Activated naive CD4-positive, alpha-beta T cell treated with anti-CD3 and anti-CD28 coated beads, Interleukin-2, amount 50 U/mL, for 24 hours (primary cell): ENCODE results near the gene DPYD.
A peak's percentile ranks its signal among the peaks of the same experiment; 100 is the strongest.

Source experiments
- H3K27ac Mint-ChIP-seq: one replicate; pipeline ENCODE4 v1.8.0; 2021; ENCODE audit warnings: mild to moderate bottlenecking, mixed read lengths
- H3K27me3 Mint-ChIP-seq: one replicate; pipeline ENCODE4 v1.8.0; 2021; ENCODE audit warnings: mixed read lengths
- H3K36me3 Mint-ChIP-seq: one replicate; pipeline ENCODE4 v1.8.0; 2021; ENCODE audit warnings: mixed read lengths
- H3K4me1 Mint-ChIP-seq: one replicate; pipeline ENCODE4 v1.8.0; 2021; ENCODE audit warnings: mixed read lengths
- H3K4me3 Mint-ChIP-seq: one replicate; pipeline ENCODE4 v1.8.0; 2021; ENCODE audit warnings: mild to moderate bottlenecking, mixed read lengths
- H3K9me3 Mint-ChIP-seq: one replicate; pipeline ENCODE4 v1.8.0; 2021; ENCODE audit warnings: mixed read lengths

The DPYD gene

DNA sequence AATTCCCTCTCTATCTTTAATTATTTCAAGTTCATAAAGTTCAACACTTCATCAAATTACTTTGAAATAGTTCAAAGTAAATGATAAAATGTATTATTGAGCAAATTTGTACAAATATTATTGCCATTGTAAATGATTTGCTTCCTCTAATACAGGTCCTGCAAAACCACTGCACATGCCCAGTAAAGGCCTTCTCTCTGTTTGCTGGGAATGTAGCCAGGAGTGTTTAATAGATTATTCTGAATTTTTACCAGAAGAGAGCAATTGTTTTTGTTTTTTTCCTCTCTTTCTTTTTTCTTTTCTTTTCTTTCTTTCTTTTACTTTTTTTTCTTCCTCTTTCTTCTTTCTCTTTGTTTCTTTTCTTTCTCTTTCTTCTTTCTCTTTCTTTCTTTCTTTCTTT is 713.0 kb downstream of the DPYD start:
- H3K27ac Mint-ChIP-seq: no peak overlapping the region
- H3K4me3 Mint-ChIP-seq: no peak overlapping the region
- no peaks in the 10 kb centered on the region for H3K4me1 Mint-ChIP-seq
- H3K27me3 Mint-ChIP-seq: no peaks in the 10 kb centered on the region
- no peaks in the 10 kb centered on the region for H3K9me3 Mint-ChIP-seq
- H3K36me3 Mint-ChIP-seq: peaks cover 2% of the 10 kb centered on the region

DNA sequence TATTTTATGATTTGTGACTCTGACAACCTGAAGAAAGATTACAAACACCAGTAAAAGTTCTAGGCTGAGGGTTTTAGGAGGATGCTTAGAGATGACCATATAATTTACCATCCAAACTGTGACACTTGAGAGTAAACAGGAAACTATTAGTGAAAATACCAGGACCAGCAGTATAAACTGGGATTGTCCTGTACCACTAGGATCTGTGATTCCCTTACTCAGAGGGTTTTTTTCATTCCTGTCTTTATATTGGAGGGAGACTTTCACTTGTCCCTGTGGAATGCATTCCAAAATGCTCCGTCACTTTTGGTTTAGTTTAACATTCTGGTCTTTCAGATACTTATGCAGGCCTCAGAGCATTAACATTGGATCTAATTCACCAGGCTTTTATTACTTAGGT is 716.4 kb downstream of the DPYD start:
- Mint-ChIP-seq H3K9me3 (no peaks in the 10 kb centered on the region), H3K36me3 (peaks cover 1% of the 10 kb centered on the region), H3K27me3 (no peaks in the 10 kb centered on the region), H3K4me3 (no peak overlapping the region), H3K27ac (no peak overlapping the region), H3K4me1 (no peaks in the 10 kb centered on the region)

- no peak overlapping the region for H3K4me3 Mint-ChIP-seq
- no peaks in the 10 kb centered on the region for H3K4me1 Mint-ChIP-seq
- H3K9me3 Mint-ChIP-seq: no peaks in the 10 kb centered on the region
- no peak overlapping the region for H3K27ac Mint-ChIP-seq
- H3K36me3 Mint-ChIP-seq: no peaks in the 10 kb centered on the region
- H3K27me3 Mint-ChIP-seq: no peaks in the 10 kb centered on the region
Observed at GRCh38 chr1:97202481-97203380, 718.1 kb downstream of the DPYD start.

DNA sequence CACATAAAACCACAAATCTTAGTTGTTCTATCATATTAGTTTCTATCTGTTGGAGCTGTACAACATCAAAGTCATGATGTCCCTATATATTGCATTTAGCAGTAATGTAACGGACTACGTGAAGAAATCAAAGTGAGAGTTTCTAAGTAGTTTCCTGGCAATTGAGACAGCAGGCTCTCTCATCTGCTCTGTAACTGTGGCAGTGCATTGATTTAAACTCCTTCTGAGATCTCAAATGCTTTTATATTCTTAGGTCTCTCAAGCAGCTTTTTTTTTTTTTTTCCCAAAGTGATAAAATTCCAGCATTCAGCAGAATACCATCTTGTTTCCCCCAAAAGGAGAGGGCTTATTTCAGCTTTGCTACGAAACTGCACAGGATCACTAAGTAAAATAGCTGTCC is 719.2 kb downstream of the DPYD start:
- no peaks in the 10 kb centered on the region for H3K27me3 Mint-ChIP-seq
- no peak overlapping the region for H3K4me3 Mint-ChIP-seq
- no peaks in the 10 kb centered on the region for H3K9me3 Mint-ChIP-seq
- no peak overlapping the region for H3K27ac Mint-ChIP-seq
- H3K4me1 Mint-ChIP-seq: no peaks in the 10 kb centered on the region
- no peaks in the 10 kb centered on the region for H3K36me3 Mint-ChIP-seq

DNA sequence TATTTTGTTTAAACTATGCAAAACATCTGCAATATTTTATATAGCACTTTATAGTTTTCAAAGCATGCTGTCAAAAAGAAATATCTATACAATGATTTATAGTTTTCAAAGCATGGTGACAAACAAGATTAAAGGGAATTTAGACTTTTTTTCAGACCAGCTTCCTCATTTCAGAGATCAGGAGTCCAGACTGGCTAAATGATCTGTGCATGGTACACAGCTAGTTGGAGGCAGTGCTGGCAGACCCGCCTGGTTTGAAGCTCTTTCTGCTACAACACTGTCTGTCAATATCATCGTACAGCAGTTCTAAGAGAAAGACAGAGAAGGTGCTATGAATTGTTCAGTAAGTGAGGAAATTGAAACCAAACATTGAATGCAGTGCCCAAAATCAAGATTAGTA is 720.2 kb downstream of the DPYD start:
- no peaks in the 10 kb centered on the region for H3K27me3 Mint-ChIP-seq
- H3K27ac Mint-ChIP-seq: no peak overlapping the region
- peaks cover 3% of the 10 kb centered on the region for H3K36me3 Mint-ChIP-seq
- H3K4me1 Mint-ChIP-seq: no peaks in the 10 kb centered on the region
- H3K4me3 Mint-ChIP-seq: no peak overlapping the region
- no peaks in the 10 kb centered on the region for H3K9me3 Mint-ChIP-seq

GRCh38 chr1:97196825-97197516 is 723.9 kb downstream of the DPYD start:
- Mint-ChIP-seq H3K9me3 (no peaks in the 10 kb centered on the region), H3K4me1 (no peaks in the 10 kb centered on the region), H3K27me3 (no peaks in the 10 kb centered on the region), H3K36me3 (peaks cover 22% of the 10 kb centered on the region), H3K27ac (no peak overlapping the region), H3K4me3 (no peak overlapping the region)

DNA sequence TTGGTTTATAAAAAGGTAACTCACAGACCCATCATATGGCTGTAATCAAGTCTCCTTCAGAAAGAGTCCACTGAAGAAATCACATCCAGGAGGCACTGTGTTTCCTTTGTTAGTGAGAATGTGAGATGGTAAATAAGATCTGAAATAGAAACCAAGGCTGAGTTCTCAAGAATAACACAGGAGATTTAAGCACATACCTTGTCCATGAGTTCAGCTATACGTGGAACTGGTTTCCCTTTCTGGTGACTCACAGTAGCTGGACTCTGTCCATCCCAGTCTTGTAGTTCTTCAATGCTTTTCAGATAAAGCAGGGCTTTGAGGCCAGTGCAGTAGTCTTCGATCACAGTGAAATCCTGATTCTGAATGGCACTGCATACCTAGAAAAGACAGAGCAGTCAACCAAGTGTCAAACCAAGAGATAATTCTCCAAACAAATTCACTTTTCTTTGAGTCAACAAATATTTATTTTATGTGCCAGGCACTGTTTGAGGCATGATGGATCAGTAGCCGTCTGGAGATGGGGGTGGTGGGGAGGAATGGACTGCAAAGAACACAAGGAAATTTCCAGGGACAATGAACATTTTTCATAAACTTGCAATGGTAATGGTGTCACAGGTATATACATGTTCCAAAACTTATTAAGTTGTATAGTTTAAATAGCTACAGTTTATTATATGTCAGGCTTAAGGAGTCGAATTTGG is 727.8 kb downstream of the DPYD start:
- H3K27me3 Mint-ChIP-seq: no peaks in the 10 kb centered on the region
- peaks cover 32% of the 10 kb centered on the region for H3K36me3 Mint-ChIP-seq
- no peaks in the 10 kb centered on the region for H3K9me3 Mint-ChIP-seq
- no peaks in the 10 kb centered on the region for H3K4me1 Mint-ChIP-seq
- peak overlapping the region; percentile 24 for H3K27ac Mint-ChIP-seq
- no peak overlapping the region for H3K4me3 Mint-ChIP-seq

DNA sequence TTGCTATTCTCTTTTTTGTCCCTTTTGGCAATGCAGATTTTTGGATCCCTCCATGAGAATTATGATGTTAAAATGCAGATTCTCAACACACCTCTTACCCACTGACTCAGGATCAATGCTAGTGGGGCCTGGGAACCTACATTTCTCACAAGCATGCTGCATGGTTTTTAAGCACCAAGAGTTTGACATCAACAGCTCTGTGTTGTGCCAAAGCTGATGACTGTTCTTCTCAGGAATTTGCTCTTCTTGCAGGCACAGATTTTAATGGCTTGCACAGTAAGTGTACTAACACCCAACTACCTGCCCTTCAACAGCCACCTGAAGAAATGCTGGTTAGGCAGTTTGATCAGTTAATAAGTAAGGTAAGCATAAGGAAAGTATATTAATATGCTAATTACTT is 730.5 kb downstream of the DPYD start:
- H3K27me3 Mint-ChIP-seq: no peaks in the 10 kb centered on the region
- H3K36me3 Mint-ChIP-seq: peaks cover 32% of the 10 kb centered on the region
- no peaks in the 10 kb centered on the region for H3K9me3 Mint-ChIP-seq
- H3K4me1 Mint-ChIP-seq: no peaks in the 10 kb centered on the region
- no peak overlapping the region for H3K4me3 Mint-ChIP-seq
- H3K27ac Mint-ChIP-seq: no peak overlapping the region

DNA sequence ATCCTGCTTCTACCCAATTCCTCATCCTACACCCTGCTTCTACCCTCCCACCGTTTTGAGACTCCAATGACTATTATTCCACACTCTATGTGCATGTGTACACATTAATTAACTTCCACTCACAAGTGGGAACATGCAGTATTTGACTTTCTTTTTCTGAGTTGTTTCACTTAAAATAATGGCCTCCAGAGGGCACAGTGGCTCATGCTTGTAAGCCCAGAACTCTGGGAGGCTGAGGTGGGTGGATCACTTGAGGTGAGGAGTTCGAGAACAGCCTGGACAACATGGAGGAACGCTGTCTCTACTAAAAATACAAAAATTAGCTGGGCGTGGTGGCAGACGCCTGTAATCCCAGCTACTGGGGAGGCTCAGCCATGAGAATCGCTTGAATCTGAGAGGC is 734.5 kb downstream of the DPYD start:
- Mint-ChIP-seq H3K9me3 (no peaks in the 10 kb centered on the region), H3K27ac (no peak overlapping the region), H3K4me1 (no peaks in the 10 kb centered on the region), H3K36me3 (peaks cover 20% of the 10 kb centered on the region), H3K4me3 (no peak overlapping the region), H3K27me3 (no peaks in the 10 kb centered on the region)

DNA sequence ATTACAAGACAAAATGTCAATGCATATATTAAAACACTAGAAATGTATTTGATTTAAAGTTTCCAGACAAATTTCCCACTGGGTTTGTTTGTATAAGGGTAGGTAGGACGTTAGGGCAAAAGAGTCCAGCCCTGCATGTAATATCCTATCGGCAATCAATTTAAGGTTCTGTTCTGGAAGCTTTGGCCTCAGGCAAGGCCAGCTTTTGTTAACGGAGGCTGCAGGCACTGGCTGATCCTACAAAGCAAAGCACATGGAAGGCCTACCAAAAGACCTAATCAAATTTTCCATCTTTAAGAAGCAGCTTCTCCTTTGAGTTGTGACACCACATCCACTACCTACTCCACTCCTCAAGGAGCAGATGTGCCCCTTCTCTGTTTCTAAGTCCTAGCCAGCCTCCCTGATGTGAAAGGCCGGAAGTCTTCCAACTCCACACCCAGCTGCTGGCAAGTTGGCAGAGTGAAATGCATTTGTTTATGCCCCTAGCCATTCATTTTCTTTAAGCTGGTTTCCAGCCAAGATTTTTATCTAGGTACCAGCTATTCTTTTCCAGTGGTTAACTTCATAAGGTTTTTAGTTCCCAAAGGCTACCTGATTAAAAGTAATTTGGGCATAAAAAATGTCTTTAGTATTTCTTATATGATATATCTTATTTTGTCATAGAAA is 746.7 kb downstream of the DPYD start:
- H3K36me3 Mint-ChIP-seq: peaks cover 14% of the 10 kb centered on the region
- H3K4me1 Mint-ChIP-seq: no peaks in the 10 kb centered on the region
- no peak overlapping the region for H3K27ac Mint-ChIP-seq
- H3K9me3 Mint-ChIP-seq: no peaks in the 10 kb centered on the region
- no peaks in the 10 kb centered on the region for H3K27me3 Mint-ChIP-seq
- no peak overlapping the region for H3K4me3 Mint-ChIP-seq

- H3K36me3 Mint-ChIP-seq: peaks cover 24% of the 10 kb centered on the region
- H3K4me3 Mint-ChIP-seq: no peak overlapping the region
- no peaks in the 10 kb centered on the region for H3K4me1 Mint-ChIP-seq
- no peaks in the 10 kb centered on the region for H3K9me3 Mint-ChIP-seq
- H3K27me3 Mint-ChIP-seq: no peaks in the 10 kb centered on the region
- no peak overlapping the region for H3K27ac Mint-ChIP-seq
Observed at GRCh38 chr1:97170300-97170699, 750.5 kb downstream of the DPYD start.

GRCh38 chr1:97168056-97168455 is 752.8 kb downstream of the DPYD start:
- peaks cover 39% of the 10 kb centered on the region for H3K36me3 Mint-ChIP-seq
- H3K27ac Mint-ChIP-seq: no peak overlapping the region
- H3K4me3 Mint-ChIP-seq: no peak overlapping the region
- no peaks in the 10 kb centered on the region for H3K9me3 Mint-ChIP-seq
- H3K27me3 Mint-ChIP-seq: no peaks in the 10 kb centered on the region
- H3K4me1 Mint-ChIP-seq: no peaks in the 10 kb centered on the region

DNA sequence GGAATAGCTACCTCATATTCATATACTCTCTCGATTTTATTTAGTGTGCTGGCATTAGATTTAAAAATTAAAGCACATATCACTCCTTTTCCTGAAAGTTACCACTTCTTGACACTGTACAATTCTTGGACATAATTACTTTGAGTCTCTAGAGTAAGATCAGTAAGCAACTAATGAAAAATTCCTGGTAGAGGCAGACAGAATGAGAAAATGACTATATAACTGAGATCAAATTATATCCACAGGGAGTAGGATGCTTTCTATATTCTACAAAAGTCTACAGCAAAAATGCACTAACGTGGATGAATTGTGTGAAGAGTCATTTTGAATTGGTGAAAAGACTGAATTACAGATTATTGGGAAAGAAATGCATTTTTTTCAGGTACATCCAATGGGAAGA is 753.6 kb downstream of the DPYD start:
- H3K27ac Mint-ChIP-seq: no peak overlapping the region
- peaks cover 37% of the 10 kb centered on the region for H3K36me3 Mint-ChIP-seq
- no peaks in the 10 kb centered on the region for H3K4me1 Mint-ChIP-seq
- no peak overlapping the region for H3K4me3 Mint-ChIP-seq
- H3K9me3 Mint-ChIP-seq: no peaks in the 10 kb centered on the region
- H3K27me3 Mint-ChIP-seq: no peaks in the 10 kb centered on the region

DNA sequence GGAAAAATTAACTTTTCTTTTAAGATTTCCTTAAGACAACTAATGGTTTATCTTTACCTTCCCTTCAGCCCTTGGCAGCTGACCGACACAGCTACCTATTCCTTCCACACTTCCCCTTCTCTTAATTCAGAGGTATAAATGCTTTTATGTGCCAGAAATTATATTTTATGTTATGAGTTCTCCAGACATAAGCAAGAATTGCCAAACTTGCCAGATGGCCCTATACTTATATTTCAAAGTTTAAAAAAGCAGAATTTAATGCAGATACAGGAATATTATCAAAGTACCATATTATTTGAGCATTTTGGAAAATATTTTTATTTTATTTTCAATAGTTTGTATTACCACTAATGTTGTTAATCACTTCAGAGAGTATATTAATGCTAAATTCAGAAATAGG is 754.2 kb downstream of the DPYD start:
- no peak overlapping the region for H3K4me3 Mint-ChIP-seq
- H3K4me1 Mint-ChIP-seq: no peaks in the 10 kb centered on the region
- H3K27ac Mint-ChIP-seq: no peak overlapping the region
- no peaks in the 10 kb centered on the region for H3K9me3 Mint-ChIP-seq
- H3K36me3 Mint-ChIP-seq: peaks cover 37% of the 10 kb centered on the region
- no peaks in the 10 kb centered on the region for H3K27me3 Mint-ChIP-seq

- H3K9me3 Mint-ChIP-seq: no peaks in the 10 kb centered on the region
- no peaks in the 10 kb centered on the region for H3K27me3 Mint-ChIP-seq
- no peaks in the 10 kb centered on the region for H3K4me1 Mint-ChIP-seq
- no peak overlapping the region for H3K27ac Mint-ChIP-seq
- no peak overlapping the region for H3K4me3 Mint-ChIP-seq
- H3K36me3 Mint-ChIP-seq: peaks cover 28% of the 10 kb centered on the region
Observed at GRCh38 chr1:97164276-97164639, 756.6 kb downstream of the DPYD start.
